H9 (cell line): ENCODE results near the gene PRR20E. TPM values are rescaled to one million over a fixed set of nuclear protein-coding genes. Genes with fewer than 3 reads are reported as not detected.

Source experiments
- DNase-seq: peaks from one replicate; pipeline ENCODE4 v3.0.0-alpha.2; 2017
- H2AFZ ChIP-seq: one replicate; pipeline ENCODE4 v1.6.1; 2013; ENCODE audit warnings: mild to moderate bottlenecking, low read length, control low read depth, moderate library complexity
- H2AK5ac ChIP-seq: 2 replicates; pipeline ENCODE4 v1.6.1; 2013; ENCODE audit warnings: low read length, control low read depth, mixed read lengths; ENCODE audit not compliant: insufficient read length
- H2BK120ac ChIP-seq: one replicate; pipeline ENCODE4 v1.6.1; 2013; ENCODE audit warnings: low read depth, mild to moderate bottlenecking, low read length, control low read depth, inconsistent platforms; ENCODE audit not compliant: poor library complexity, severe bottlenecking
- H2BK12ac ChIP-seq: 2 replicates; pipeline ENCODE4 v1.6.1; 2013; ENCODE audit warnings: low read length, control low read depth, mixed read lengths, low read depth; ENCODE audit not compliant: insufficient read length
- H2BK15ac ChIP-seq: 2 replicates; pipeline ENCODE4 v1.6.1; 2013; ENCODE audit warnings: low read depth, low read length, control low read depth
- H2BK20ac ChIP-seq: one replicate; pipeline ENCODE4 v1.6.1; 2013; ENCODE audit warnings: low read depth, mild to moderate bottlenecking, low read length, control low read depth, inconsistent platforms; ENCODE audit not compliant: poor library complexity, severe bottlenecking
- H2BK5ac ChIP-seq: 2 replicates; pipeline ENCODE4 v1.6.1; 2013; ENCODE audit warnings: low read length, control low read depth, mixed read lengths; ENCODE audit not compliant: insufficient read length
- H3K14ac ChIP-seq: 2 replicates; pipeline ENCODE4 v1.6.1; 2013; ENCODE audit warnings: low read length, control low read depth; ENCODE audit not compliant: insufficient read depth
- H3K18ac ChIP-seq: 2 replicates; pipeline ENCODE4 v1.6.1; 2013; ENCODE audit warnings: low read depth, mild to moderate bottlenecking, mixed read lengths, low read length, control low read depth; ENCODE audit not compliant: insufficient read length
- H3K23ac ChIP-seq: 2 replicates; pipeline ENCODE4 v1.6.1; 2013; ENCODE audit warnings: low read length, control low read depth, mixed read lengths, low read depth; ENCODE audit not compliant: insufficient read length
- H3K23me2 ChIP-seq: 2 replicates; pipeline ENCODE4 v1.6.1; 2013; ENCODE audit warnings: low read depth, mild to moderate bottlenecking, mixed read lengths, low read length, control low read depth; ENCODE audit not compliant: insufficient read length, poor library complexity, severe bottlenecking
- H3K27ac ChIP-seq: 2 replicates; pipeline ENCODE4 v1.5.1; 2013; ENCODE audit warnings: low read length, control low read depth, mixed read lengths, low read depth; ENCODE audit not compliant: insufficient read length
- H3K27me3 ChIP-seq: 2 replicates; pipeline ENCODE4 v1.6.1; 2013; ENCODE audit warnings: low read length, control low read depth, inconsistent platforms; ENCODE audit not compliant: insufficient read depth
- H3K4ac ChIP-seq: 2 replicates; pipeline ENCODE4 v1.6.1; 2013; ENCODE audit warnings: low read depth, mild to moderate bottlenecking, control low read depth, inconsistent platforms, low read length, moderate library complexity
- H3K4me1 ChIP-seq: 2 replicates; pipeline ENCODE4 v1.6.1; 2013; ENCODE audit warnings: low read length, control low read depth, inconsistent platforms; ENCODE audit not compliant: insufficient read depth
- H3K4me2 ChIP-seq: 2 replicates; pipeline ENCODE4 v1.6.1; 2013; ENCODE audit warnings: low read length, control low read depth, mixed read lengths; ENCODE audit not compliant: insufficient read length, insufficient read depth
- H3K56ac ChIP-seq: 2 replicates; pipeline ENCODE4 v1.6.1; 2013; ENCODE audit warnings: low read depth, mild to moderate bottlenecking, mixed read lengths, low read length, control low read depth; ENCODE audit not compliant: insufficient read length
- H3K79me1 ChIP-seq: 2 replicates; pipeline ENCODE4 v1.6.1; 2013; ENCODE audit warnings: low read depth, mild to moderate bottlenecking, moderate library complexity, low read length, control low read depth, inconsistent platforms; ENCODE audit not compliant: insufficient read depth, poor library complexity, severe bottlenecking
- H3K79me2 ChIP-seq: 2 replicates; pipeline ENCODE4 v1.6.1; 2013; ENCODE audit warnings: low read length, control low read depth, inconsistent platforms; ENCODE audit not compliant: insufficient read depth
- H3K9ac ChIP-seq: 2 replicates; pipeline ENCODE4 v1.6.1; 2013; ENCODE audit warnings: low read length, control low read depth, mixed read lengths; ENCODE audit not compliant: insufficient read length; ENCODE audit errors: extremely low read depth
- H3K9me3 ChIP-seq: one replicate; pipeline ENCODE4 v1.6.1; 2013; ENCODE audit warnings: low read depth, low read length, inconsistent platforms; ENCODE audit not compliant: control insufficient read depth
- H3T11ph ChIP-seq: one replicate; pipeline ENCODE4 v1.6.1; 2013; ENCODE audit warnings: mild to moderate bottlenecking, low read length, control low read depth, inconsistent platforms
- H4K20me1 ChIP-seq: one replicate; pipeline ENCODE4 v1.6.1; 2013; ENCODE audit not compliant: control insufficient read depth, insufficient read length, insufficient read depth
- H4K5ac ChIP-seq: 2 replicates; pipeline ENCODE4 v1.6.1; 2013; ENCODE audit warnings: low read depth, mild to moderate bottlenecking, mixed read lengths, low read length, control low read depth; ENCODE audit not compliant: insufficient read length
- H4K8ac ChIP-seq: replicated peaks from 2 replicates; pipeline ENCODE4 v1.6.1; 2013; ENCODE audit warnings: low read length, control low read depth, mixed read lengths, low read depth; ENCODE audit not compliant: insufficient read length
- H4K91ac ChIP-seq: 2 replicates; pipeline ENCODE4 v1.6.1; 2013; ENCODE audit warnings: low read depth, mild to moderate bottlenecking, moderate library complexity, mixed read lengths, low read length, control low read depth; ENCODE audit not compliant: insufficient read length
- H3K27ac Mint-ChIP-seq, 3 experiments: 2 replicates in 2 of 3; 3 replicates in 1 of 3; pipeline ENCODE4 v1.8.0; 2020 to 2021; ENCODE audit warnings: mixed read lengths in 3 of 3, mild to moderate bottlenecking in 1 of 3, moderate library complexity in 1 of 3
- H3K27me3 Mint-ChIP-seq: 2 replicates; pipeline ENCODE4 v1.8.0; 2021; ENCODE audit warnings: low read depth, mild to moderate bottlenecking, moderate library complexity, mixed read lengths
- H3K36me3 Mint-ChIP-seq, 3 experiments: 2 replicates in 2 of 3; 3 replicates in 1 of 3; pipeline ENCODE4 v1.8.0; 2020 to 2021; ENCODE audit warnings: low read depth in 3 of 3, mixed read lengths in 3 of 3; ENCODE audit not compliant: insufficient read depth in 1 of 3
- H3K4me1 Mint-ChIP-seq, 2 experiments: 2 replicates each; pipeline ENCODE4 v1.8.0; 2020; ENCODE audit warnings: mixed read lengths in 2 of 2
- H3K4me3 Mint-ChIP-seq, 2 experiments: 2 replicates in 1 of 2; 3 replicates in 1 of 2; pipeline ENCODE4 v1.8.0; 2020 to 2021; ENCODE audit warnings: mild to moderate bottlenecking in 2 of 2, mixed read lengths in 2 of 2, moderate library complexity in 1 of 2
- H3K9me3 Mint-ChIP-seq, 2 experiments: 2 replicates in 1 of 2; 3 replicates in 1 of 2; pipeline ENCODE4 v1.8.0; 2020; ENCODE audit warnings: mild to moderate bottlenecking in 2 of 2, mixed read lengths in 2 of 2, moderate library complexity in 1 of 2
- CTCF ChIP-seq: fragments of 200-600 bp; sonication (generic); conservative IDR thresholded peaks from 3 replicates; pipeline ENCODE4 v1.8.0; 2021; ENCODE audit warnings: antibody characterized with exemption, mild to moderate bottlenecking
- WGBS: extraction: QIAGEN DNeasy Blood & Tissue Kit; methylation state at CpG from one replicate; pipeline ENCODE4 v1.1.7; 2013; ENCODE audit warnings: missing lambda C conversion rate, low lambda C conversion rate, mixed read lengths; ENCODE audit not compliant: insufficient read length; ENCODE audit errors: extremely low coverage; 5-methylcytosine and 5-hydroxymethylcytosine counted together
- total RNA-seq: library from RNA; stranded (reverse); gene quantifications from 2 replicates; pipeline ENCODE4 v1.2.1, GENCODE V29; 2021

The PRR20E gene
- total RNA-seq, 1 experiment from 2014 or later, result not detected

GRCh38 chr13:57136093-57136492 is 30.9 kb upstream of the PRR20E start:
- H3K79me1 ChIP-seq, result no peaks in the 10 kb centered on the region

More at GRCh38 chr13:57136093-57136492, 30.9 kb upstream of the PRR20E start:
- WGBS, result no CpG with 5 or more reads among the region's 2 CpGs
- Histone ChIP-seq H3K4me2 (no peak overlapping the region), H4K91ac (no peak overlapping the region), H3K23ac (no peak overlapping the region), H3K18ac (no peak overlapping the region), H2BK120ac (no peak overlapping the region), H2BK20ac (no peak overlapping the region), H3K9me3 (no peaks in the 10 kb centered on the region), H4K8ac (no peak overlapping the region), H2BK12ac (no peak overlapping the region), H2BK5ac (no peak overlapping the region), H4K5ac (no peak overlapping the region), H2BK15ac (no peak overlapping the region), H3K23me2 (no peaks in the 10 kb centered on the region), H3K4me1 (no peaks in the 10 kb centered on the region), H3K27me3 (no peaks in the 10 kb centered on the region), H4K20me1 (no peaks in the 10 kb centered on the region), H3K14ac (no peak overlapping the region), H3T11ph (no peak overlapping the region), H3K9ac (no peak overlapping the region), H3K4ac (no peak overlapping the region), H3K27ac (no peak overlapping the region), H2AK5ac (no peak overlapping the region), H2AFZ (no peak overlapping the region), H3K56ac (no peak overlapping the region), H3K79me2 (no peaks in the 10 kb centered on the region)
- Mint-ChIP-seq H3K9me3 (0 out of 5 replicates have a peak, but pooled peaks cover 0 to 2% of the 10 kb centered on the region in 2 experiments), H3K27ac (no peak overlapping the region), H3K4me1 (no peaks in the 10 kb centered on the region), H3K4me3 (no peak overlapping the region), H3K36me3 (no peaks in the 10 kb centered on the region; a peak in 1 of 7 replicates), H3K27me3 (no peaks in the 10 kb centered on the region)
- TF ChIP-seq CTCF, result no peak
- no peak for DNase-seq
